GM21723 (cell line): ENCODE results near the gene NFATC3.

ENCODE experiments used
- ATAC-seq: cut with Tn5 transposase; IDR thresholded peaks from one replicate; pipeline ENCODE4 v1.9.1; 2021; ENCODE audit warnings: mild to moderate bottlenecking, moderate library complexity; ENCODE audit not compliant: unreplicated experiment

The NFATC3 gene

DNA sequence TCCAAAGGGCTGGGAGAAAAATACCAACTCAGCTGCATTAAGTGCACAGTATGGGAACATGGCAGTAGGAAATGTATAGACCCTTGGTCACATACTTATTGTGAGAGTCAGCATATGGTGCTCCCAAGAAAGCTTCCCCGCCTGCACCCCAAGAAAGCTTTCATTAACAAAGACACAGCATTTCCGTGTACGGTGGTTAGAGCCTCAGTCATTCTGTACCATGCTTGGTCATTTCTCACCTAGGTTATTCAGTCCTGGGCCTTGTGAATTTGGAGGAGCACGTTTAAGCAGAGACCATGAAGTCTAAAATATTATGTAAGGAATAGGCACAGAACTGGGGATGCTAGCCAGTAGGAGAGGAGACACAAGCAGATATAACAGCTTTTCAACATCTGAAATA, 94.7 kb downstream of the NFATC3 start:
- ATAC-seq, result no peak

DNA sequence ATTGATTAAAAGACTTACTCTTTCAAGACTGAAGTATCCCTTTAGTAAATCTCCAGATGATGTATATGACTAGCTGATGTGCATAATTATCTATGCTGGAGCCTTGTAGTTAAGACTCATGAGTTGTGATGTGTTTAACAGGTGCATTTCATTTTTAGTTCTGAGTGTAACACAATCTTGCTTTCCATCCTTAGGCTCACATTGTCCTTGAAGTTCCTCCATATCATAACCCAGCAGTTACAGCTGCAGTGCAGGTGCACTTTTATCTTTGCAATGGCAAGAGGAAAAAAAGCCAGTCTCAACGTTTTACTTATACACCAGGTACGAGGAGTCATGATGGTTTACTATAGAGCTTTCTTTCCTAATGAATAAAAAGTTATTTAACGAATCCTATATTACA, 97.9 kb downstream of the NFATC3 start:
- ATAC-seq, result no peak

DNA sequence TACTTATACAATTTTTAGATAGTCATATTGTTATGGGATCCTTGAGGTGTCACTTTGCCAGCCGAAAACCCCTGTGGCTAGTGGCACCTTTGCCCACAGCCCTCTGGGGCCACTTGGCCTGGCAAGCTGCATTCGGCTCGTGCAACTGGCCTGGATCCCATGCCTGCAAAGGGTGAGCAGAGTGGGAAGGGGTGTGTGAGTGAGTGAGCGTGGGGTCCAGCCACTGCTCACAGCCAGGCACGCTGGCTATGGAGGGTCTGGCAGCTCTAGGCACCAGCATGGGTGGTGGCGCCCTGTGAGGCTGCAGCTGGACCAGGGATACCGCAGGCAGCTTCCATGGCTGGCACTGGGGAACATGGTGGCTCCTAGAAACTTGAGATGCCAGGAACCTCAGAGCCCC, 101.7 kb downstream of the NFATC3 start:
- no peak for ATAC-seq

DNA sequence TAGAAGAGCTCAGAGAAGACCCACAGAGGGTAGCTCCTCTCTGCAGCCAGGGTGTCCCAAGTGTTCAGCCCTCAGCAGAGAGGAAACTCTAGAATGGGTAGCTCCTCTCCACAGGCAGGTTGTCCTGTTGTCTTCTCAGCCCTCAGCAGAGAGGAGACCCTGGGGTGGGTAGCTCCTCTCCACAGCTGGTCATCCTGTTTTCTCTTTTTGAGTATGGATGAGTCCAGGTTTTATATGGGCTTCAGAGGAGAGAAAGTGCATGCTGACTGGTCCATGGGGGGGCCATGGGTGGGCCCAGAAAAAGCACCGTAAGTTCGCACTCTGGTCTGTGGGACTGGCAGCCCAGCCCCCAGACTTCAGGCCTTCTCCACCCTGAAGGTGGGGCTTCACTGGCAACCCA, 102.3 kb downstream of the NFATC3 start:
- no peak for ATAC-seq

DNA sequence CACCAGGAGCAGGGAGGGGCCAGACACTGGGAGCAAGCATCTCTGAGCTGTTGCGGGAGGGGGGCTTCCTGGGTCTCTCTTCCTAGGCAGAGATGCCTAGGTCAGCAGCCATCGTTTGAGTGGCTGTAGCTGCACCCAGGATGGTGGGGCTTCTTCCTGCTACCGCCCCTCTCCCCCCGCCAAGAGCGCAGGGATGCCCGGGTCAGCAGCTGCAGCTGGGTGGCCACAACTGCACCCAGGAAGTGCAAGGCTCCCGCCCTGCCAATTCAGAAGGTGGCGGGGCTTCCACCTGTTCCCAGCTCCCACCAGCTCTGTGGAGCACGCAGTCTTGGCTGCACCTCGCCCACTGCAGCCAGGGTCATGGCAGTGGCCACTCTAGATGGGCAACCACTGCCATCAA, 103.0 kb downstream of the NFATC3 start:
- ATAC-seq, result no peak

DNA sequence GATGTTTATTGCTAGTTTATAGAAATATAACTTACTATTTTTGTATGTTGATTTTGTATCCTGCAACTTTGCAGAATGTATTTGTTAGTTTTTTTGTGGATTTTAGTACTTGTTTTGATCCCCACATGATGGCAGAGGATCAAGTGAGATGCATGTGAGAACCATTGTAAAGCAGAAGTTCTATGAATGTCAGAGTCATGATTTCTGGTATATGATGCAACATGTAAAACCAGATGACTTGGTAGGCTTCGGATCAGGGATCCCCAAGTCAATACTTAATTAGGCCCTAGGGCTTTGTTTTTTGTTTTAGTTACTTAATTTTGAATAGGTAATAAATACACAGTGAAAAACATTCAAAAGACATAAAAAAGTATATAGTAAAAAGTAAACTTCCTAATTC, 104.9 kb downstream of the NFATC3 start:
- ATAC-seq, result no peak

DNA sequence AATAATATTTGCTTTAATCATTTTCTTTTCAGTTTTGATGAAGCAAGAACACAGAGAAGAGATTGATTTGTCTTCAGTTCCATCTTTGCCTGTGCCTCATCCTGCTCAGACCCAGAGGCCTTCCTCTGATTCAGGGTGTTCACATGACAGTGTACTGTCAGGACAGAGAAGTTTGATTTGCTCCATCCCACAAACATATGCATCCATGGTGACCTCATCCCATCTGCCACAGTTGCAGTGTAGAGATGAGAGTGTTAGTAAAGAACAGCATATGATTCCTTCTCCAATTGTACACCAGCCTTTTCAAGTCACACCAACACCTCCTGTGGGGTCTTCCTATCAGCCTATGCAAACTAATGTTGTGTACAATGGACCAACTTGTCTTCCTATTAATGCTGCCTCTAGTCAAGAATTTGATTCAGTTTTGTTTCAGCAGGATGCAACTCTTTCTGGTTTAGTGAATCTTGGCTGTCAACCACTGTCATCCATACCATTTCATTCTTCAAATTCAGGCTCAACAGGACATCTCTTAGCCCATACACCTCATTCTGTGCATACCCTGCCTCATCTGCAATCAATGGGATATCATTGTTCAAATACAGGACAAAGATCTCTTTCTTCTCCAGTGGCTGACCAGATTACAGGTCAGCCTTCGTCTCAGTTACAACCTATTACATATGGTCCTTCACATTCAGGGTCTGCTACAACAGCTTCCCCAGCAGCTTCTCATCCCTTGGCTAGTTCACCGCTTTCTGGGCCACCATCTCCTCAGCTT, 105.8 kb downstream of the NFATC3 start:
- ATAC-seq, result no peak

DNA sequence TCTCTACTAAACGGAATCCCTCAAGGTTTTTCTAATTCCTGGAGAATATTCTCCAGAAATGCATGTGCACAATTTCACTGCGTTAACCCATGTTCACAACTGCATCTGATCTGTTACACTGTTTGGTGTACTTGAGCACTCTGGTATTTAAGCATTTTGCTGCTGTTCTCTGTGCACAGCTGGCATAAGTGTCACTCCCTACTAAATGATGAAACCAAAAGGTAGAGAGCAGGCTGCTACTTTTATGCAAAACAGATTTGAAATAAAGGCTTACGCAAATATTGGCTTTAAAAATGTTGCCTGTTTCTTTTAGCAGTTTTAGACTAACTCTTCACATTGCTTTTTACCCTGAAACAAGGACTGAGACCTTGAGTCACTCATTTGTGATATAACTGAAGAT, 109.1 kb downstream of the NFATC3 start:
- no peak for ATAC-seq

DNA sequence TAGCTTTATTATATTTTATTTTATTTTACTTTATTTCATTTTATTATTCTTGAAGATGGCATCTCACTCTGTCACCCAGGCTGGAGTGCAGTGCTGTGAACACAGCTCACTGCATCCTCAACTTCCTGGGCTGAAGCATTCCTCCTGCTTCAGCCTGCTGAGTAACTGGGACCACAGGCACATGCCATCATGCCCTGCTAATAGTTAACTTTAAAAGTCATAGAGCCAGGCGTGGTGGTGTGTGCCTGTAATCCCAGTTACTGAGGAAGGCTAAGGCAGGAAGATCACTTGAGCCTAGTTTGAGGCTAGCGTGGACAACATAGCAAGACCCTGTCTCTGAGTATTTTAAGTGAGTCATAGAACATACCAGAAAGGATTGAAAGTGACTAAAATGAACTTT, 112.1 kb downstream of the NFATC3 start:
- ATAC-seq, result no peak

DNA sequence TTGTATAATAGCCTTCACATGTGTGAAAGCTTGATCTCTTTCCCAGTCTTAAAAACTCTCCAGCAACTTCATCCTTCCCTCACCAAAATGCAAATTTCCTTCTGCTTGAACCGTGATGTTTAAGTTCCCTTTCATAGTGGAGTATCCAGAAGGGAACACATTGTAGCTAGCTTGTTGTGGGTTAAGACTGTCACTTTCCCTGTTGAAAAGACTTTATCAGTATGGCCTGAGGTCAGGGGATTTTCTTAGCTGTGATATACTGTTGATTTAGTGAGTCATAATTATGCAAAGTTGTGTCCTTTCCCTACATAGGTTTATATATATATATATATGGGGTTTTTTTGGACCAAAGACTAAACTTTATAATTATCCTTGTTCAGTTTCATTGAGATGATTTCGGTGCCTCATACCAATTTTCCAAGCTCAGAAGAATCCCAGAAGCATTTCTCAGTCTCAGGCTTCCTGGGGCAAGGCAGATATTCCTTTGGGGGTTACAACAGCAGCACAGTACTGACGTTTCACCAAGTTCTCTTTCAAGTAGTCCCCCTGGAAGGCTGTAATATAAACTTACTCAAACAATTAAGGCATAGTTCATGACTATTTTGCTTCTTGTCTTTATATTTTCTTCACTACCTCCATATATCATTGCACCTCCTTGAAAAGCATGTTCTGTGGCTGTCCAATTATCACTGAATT, 115.1 kb downstream of the NFATC3 start:
- no peak for ATAC-seq

DNA sequence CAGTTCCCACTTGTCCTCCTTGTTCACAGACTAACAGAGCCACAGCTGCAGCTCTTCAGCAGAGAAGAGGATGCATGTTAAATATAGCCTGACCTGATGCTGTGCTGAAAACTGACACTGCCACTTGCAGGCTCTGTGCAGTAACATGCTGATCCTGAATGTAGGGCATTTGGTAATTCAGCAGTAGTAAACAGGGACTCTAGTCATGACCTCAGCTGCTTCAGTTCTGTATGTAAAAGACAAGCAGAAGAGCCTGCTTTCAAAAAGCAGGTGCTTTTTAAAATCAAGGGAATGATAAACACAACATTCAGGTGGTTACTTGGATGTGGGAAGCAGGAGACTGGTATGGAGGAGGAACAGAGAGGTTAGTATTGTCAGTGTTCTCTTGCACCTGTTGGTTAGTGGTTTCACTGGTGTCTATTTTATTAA, 116.9 kb downstream of the NFATC3 start:
- ATAC-seq, result no peak

DNA sequence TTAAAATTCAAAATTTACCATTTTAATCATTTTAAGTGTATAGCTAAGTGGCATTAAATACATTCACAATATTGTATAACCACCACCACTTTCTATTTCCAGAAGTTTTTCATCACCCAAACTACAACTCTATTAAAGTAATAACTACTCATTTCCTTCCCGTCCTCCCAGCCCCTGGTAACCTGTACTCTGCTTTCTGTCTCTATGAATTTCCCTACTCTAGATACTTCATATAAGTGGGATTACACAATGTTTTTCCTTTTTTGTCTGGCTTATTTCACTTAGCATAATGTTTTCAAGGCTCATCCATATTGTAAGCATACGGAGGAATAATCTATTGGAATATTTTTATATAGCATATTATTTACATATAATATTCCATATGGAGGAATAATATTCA, 121.1 kb downstream of the NFATC3 start:
- no peak for ATAC-seq

DNA sequence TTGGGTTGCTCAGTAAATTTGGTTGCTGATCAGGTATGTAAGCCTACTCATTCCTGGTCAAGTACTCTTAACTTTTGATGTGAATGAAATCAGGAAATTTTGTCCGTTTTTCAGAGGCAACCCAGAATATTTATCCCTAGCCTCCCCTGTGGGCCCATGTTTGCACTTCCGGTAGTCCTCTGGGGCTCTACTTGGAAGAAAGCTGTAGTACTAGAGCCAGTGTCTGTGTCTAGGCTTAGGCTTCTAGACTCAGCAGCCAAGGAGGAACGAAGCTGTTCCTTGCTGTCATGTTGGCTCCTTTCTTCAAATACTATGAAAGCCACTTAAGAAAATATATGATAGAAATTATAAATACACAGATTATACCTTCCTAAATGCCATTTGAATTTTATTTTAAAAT, 129.6 kb downstream of the NFATC3 start:
- ATAC-seq, result no peak

DNA sequence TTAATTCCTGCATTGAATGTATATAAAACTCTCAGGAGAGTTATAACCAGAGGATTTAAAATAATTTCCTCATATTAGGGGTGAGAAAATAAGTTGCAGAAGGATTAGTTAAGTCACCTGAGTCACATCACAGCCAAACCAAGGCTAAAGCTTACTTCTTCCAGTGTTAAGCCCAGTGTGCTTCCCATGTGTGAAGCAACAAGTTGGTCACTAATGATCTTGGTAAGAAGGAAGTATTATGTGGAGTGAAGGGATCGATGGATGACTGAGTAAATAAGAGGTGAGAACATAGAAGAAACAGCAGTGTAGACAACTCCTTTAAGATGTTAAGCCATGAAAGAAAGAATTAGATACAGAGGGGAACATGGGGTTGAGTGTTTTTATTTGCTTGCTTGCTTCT, 130.1 kb downstream of the NFATC3 start:
- no peak for ATAC-seq

DNA sequence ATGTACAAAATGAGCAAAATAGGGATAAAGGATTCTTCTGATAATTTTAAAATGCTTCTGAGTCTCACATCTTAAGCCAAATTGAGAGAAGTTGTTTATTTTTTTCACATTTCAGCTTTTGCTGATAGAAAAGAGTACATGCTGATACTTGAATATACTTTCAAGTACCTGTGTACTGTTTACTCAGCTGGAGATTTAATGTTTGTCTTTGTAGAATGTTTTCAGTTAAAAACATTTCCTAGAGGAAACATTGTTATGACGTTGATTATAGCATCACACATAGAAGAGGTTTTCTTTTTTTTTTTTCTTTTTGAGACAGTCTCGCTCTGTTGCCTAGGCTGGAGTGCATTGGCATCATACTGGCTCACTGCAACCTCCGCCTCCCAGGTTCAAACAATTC, 131.1 kb downstream of the NFATC3 start:
- ATAC-seq, result no peak

DNA sequence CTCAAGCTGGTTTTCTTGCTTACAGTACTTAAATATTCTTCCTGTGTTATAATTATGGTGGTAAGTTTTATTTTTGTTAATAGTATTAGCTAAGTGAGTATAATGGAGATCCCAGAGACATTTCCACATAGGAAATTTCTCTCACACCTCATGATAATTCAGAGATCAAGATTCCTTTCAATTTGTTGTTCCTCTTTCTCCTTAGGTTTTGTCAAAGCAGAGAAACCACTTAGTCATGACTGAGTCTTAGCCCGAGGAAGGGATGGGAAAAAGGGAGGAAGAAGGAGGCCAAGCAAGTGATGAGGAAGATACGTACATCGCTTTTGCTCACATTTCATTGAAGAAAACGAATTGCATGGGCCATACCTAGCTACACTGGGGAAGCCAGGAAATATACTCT, 132.3 kb downstream of the NFATC3 start:
- ATAC-seq, result no peak

DNA sequence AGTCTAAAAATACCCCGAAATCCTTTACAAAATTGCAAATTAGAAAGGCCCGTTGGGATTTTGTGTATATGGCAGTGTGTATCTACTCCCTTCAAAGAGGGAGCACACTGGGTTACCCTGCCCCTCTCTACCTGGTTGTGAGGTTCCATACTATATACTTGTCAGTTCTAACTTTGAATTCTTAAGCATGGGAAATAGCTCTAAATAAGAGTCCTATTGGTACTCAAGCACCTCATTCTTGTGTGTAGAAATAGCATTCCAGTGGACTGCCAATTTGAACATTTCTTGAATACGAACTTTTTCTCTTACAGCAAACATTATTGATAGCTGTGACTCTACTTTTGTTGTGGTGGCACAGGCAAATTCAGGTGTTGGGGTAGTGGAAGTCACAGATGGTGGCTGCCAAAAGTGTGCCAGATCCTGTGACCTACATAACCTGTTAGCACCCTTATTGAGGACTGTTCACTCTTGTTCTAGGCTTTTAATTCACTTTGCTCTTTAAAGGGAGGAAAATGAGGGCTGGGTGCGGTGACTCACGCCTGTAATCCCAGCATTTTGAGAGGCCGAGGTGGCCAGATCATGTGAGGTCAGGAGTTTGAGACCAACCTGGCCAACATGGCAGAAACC, 134.7 kb downstream of the NFATC3 start:
- ATAC-seq, result no peak

DNA sequence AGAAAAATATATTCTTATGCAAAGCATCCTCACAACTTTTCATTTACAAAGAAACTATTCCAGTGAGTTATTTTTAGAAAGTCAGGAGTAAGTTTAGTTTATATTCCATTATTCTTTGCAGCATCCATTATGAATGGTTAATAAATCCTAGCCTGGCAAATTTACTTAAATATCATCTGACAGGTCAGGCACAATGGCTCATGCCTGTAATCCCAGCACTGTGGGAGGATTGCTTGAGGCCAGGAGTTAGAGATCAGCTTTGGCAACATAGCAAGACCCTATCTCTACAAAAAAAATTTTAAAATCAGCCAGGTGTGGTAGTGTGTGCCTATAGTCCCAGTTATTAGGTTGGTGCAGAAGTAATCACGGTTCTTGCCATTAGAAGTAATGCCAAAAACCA, 137.9 kb downstream of the NFATC3 start:
- no peak for ATAC-seq

DNA sequence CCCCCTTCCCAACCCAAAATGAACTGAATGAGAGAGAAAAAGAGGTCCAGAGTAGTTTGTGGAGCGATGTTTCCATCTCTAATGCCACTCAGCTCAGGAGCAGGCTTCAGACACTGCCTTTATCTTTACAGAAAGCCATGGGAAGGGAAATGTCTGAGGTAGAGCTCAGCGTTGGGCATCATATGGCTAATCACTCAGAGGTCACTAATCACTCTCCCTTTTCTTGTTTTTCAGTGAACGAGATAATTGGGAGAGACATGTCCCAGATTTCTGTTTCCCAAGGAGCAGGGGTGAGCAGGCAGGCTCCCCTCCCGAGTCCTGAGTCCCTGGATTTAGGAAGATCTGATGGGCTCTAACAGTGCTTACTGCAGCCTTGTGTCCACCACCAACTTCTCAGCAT, 140.9 kb downstream of the NFATC3 start:
- ATAC-seq, result no peak

DNA sequence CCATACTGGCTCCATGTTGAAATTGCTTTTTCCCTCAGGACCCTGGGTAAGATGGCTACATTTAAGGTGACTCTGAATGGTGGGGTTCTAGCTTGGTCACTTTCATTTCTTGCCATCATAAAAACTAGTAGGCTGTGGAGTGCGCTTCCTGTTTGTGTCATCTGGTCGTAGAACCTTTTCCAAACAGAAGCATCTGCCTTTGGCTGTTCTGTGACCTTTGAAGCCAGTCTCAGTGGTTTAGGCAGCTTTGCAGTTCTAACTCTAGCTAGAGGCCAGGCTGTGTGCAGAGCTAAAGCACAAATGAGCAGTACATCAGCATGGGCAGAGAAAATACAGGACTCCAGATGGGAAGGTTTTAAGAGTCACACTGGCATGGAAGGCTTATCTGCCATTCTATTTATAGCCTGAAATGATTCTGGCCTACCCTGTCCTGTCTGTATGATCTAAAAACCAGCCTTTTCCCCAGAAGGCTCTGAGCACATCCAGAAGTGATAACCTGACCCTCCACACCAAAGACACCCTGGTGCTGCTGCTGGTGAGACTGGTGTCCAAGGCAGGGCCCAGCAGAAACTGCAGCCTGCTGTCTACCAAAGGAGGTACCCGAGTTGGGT, 142.1 kb downstream of the NFATC3 start:
- no peak for ATAC-seq

DNA sequence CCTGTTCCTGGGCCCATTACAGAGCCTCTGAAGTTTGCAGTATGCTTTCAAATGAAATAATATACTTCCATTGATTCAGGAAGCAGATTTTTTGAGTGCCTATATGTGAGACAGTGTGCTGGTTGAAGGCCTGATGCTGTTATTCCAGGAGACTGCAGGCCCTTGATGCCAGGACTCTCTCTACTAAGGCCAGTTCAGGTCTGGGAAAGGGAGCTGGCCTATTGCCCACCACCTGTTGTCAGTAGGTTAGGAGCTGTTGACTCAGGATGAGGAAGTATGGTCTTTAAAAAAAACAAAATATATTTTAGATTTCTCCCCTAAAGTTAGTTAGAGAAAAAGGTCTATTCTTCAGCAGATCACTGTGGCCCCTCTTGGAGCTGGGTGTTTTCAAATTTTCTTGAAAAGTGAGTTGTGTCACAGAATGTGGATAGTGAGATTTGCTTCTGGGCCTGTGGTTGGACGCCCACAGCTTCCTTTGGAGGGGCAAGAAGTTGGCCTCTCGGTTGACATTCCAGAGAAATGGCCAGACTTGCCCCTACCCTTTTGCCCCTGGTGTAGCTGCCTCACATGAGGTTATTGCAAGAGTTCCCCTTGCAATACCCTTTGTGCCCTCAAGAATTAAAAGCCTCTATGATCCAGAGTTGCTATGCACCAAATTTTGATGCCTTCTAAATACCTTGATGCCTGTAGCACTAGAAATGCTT, 142.8 kb downstream of the NFATC3 start:
- ATAC-seq, result no peak
